ENCODE data around the gene GLRX2. TPM values are rescaled to one million over a fixed set of nuclear protein-coding genes. Genes with fewer than 3 reads are reported as not detected.
"Not testable (repeated sequence)": the region's sequence is repeated elsewhere in the genome, so short reads cannot be mapped to it uniquely, and the experiment has no call there.

Gene GLRX2
- total RNA-seq, 2 experiments from 2014 or later: 16.5 to 18.5 TPM

- CTCF ChIA-PET: interaction anchor here (0.6 to 2.0 kb wide), 4 partner anchors 11 to 623 kb away, joined by 3 to 5 read pairs (median 4); no protein-coding TSS in a partner anchor
- no peak for DNase-seq
- Mint-ChIP-seq H3K27me3 (ENCODE audit: low read depth) (peaks cover 1% of the 10 kb centered on the region), H3K36me3 (ENCODE audit: low read depth) (peaks cover 3% of the 10 kb centered on the region), H3K9me3 (no peaks in the 10 kb centered on the region), H3K27ac (peak overlapping the region; percentile 21), H3K4me3 (peak overlapping the region; percentile 92), H3K4me1 (ENCODE audit: low read depth) (peaks cover 35% of the 10 kb centered on the region)
- intact Hi-C loops (cut with micrococcal nuclease): loop anchor here (1.0 to 5.0 kb wide), 6 partner anchors 417 to 1177 kb away; partner anchors contain the start of gene RGS13
Observed at GRCh38 chr1:193120604-193121166, 15.5 kb upstream of the GLRX2 start.

- CTCF ChIA-PET: interaction anchor here (0.7 to 0.8 kb wide), 3 partner anchors 60 to 1554 kb away, joined by 3 read pairs; partner anchors contain the start of genes RO60 and UCHL5
- intact Hi-C loops (cut with micrococcal nuclease): no loop called here
- no peak overlapping the region for H3K27ac Mint-ChIP-seq
Observed at GRCh38 chr1:193118803-193119730, 13.9 kb upstream of the GLRX2 start.

GRCh38 chr1:193118194-193118593 lies 13.0 kb upstream of the GLRX2 start:
- Mint-ChIP-seq H3K27me3 (ENCODE audit: low read depth) (peaks cover 1% of the 10 kb centered on the region), H3K4me3 (no peak overlapping the region), H3K27ac (no peak overlapping the region), H3K4me1 (ENCODE audit: low read depth) (peaks cover 15% of the 10 kb centered on the region), H3K9me3 (no peaks in the 10 kb centered on the region), H3K36me3 (ENCODE audit: low read depth) (no peaks in the 10 kb centered on the region)
- intact Hi-C loops (cut with micrococcal nuclease): no loop called here
- CTCF ChIA-PET: no interaction called here
- DNase-seq: no peak

More at GRCh38 chr1:193118803-193119730, 13.9 kb upstream of the GLRX2 start:
- H3K9me3 Mint-ChIP-seq: no peaks in the 10 kb centered on the region
- DNase-seq: no peak
- H3K36me3 Mint-ChIP-seq (ENCODE audit: low read depth): no peaks in the 10 kb centered on the region
- no peak overlapping the region for H3K4me3 Mint-ChIP-seq
- peaks cover 1% of the 10 kb centered on the region for H3K27me3 Mint-ChIP-seq (ENCODE audit: low read depth)
- peaks cover 24% of the 10 kb centered on the region for H3K4me1 Mint-ChIP-seq (ENCODE audit: low read depth)

DNA sequence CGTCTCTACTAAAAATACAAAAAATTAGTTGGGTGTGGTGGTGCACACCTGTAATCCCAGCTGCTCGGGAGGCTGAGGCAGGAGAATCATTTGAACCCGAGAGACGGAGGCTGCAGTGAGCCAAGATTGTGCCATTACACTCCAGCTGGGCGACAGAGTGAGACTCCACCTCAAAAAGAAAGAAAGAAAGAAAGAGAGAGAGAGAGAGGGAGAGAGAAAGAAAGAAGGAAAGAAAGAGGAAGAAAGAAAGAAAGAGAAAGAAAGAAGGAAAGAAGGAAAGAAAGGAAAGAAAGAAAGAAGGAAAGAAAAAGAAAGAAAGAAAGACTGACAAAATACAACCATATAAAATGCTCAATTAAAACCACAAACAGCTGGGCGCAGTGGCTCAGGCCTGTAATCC lies 12.0 kb upstream of the GLRX2 start:
- H3K9me3 Mint-ChIP-seq; intact Hi-C loops (cut with micrococcal nuclease); H3K27me3 Mint-ChIP-seq (ENCODE audit: low read depth); DNase-seq; H3K36me3 Mint-ChIP-seq (ENCODE audit: low read depth); H3K4me3 Mint-ChIP-seq; H3K27ac Mint-ChIP-seq: not testable (repeated sequence)
- H3K4me1 Mint-ChIP-seq (ENCODE audit: low read depth): peaks cover 11% of the 10 kb centered on the region
- CTCF ChIA-PET: interaction anchor here (0.7 kb wide), 1 partner anchor 194 kb away, joined by 5 read pairs; no protein-coding TSS in a partner anchor

GRCh38 chr1:193115629-193116227 lies 10.5 kb upstream of the GLRX2 start:
- Mint-ChIP-seq H3K4me3 (no peak overlapping the region), H3K27me3 (ENCODE audit: low read depth) (peaks cover 1% of the 10 kb centered on the region), H3K4me1 (ENCODE audit: low read depth) (peaks cover 4% of the 10 kb centered on the region), H3K9me3 (no peaks in the 10 kb centered on the region), H3K27ac (no peak overlapping the region), H3K36me3 (ENCODE audit: low read depth) (no peaks in the 10 kb centered on the region)
- intact Hi-C loops (cut with micrococcal nuclease): no loop called here
- CTCF ChIA-PET: interaction anchor here (0.6 to 0.7 kb wide), 2 partner anchors 8 to 283 kb away, joined by 3 to 4 read pairs; no protein-coding TSS in a partner anchor
- DNase-seq: no peak

DNA sequence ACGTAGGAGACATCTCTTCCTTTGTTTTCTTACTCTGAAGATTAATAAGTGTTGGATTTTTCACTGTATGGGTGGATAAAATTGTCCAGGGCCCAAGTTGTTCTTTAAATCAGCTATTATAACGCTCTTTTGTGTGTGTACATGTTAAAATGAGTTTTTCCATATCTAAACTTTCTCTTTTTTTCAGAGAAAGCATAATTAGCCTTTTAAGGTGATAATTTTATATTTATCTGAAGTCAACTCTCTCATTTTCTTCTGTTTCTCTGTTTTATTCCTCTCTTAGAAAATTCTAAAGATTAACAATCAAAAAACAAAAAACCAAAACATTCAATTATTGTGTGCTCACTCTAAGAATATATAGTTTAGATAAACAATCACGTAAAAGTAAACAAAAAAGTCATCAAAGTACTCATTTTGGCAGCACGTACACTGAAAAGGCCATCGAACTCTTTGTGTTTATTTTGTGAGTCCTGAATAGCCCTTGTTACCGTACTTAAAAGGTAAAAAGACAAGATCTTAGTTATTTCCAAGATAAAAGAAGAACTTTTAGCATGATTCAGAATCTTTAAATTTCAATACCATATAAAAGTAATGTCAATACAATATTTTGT lies 9.4 kb upstream of the GLRX2 start:
- Mint-ChIP-seq H3K27ac (no peak overlapping the region), H3K4me3 (no peak overlapping the region), H3K27me3 (ENCODE audit: low read depth) (no peaks in the 10 kb centered on the region), H3K36me3 (ENCODE audit: low read depth) (no peaks in the 10 kb centered on the region), H3K9me3 (no peaks in the 10 kb centered on the region), H3K4me1 (ENCODE audit: low read depth) (peaks cover 4% of the 10 kb centered on the region)
- no peak for DNase-seq
- intact Hi-C loops (cut with micrococcal nuclease): no loop called here
- CTCF ChIA-PET: no interaction called here

DNA sequence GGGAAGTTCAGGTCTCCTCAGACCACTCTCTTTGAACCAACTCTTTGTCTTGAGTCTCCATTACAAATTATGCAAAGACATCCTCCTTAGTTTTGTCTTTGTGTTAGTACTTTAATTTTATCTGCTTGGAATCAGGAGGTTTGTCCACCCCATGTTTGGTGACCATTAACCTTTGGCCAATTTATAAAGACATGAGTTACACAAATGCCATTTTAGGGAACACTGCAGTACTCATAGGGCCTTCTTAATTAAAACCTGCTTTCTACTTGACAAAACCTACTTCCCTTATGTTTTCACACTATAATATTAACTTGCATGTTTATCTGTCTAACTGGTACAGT lies 8.7 kb upstream of the GLRX2 start:
- Mint-ChIP-seq H3K4me1 (ENCODE audit: low read depth) (peaks cover 3% of the 10 kb centered on the region), H3K27me3 (ENCODE audit: low read depth) (no peaks in the 10 kb centered on the region), H3K4me3 (no peak overlapping the region), H3K9me3 (no peaks in the 10 kb centered on the region), H3K27ac (no peak overlapping the region), H3K36me3 (ENCODE audit: low read depth) (no peaks in the 10 kb centered on the region)
- intact Hi-C loops (cut with micrococcal nuclease): no loop called here
- CTCF ChIA-PET: no interaction called here
- DNase-seq: no peak

GRCh38 chr1:193113258-193113991 lies 8.2 kb upstream of the GLRX2 start:
- Mint-ChIP-seq H3K27me3 (ENCODE audit: low read depth) (no peaks in the 10 kb centered on the region), H3K4me1 (ENCODE audit: low read depth) (no peaks in the 10 kb centered on the region), H3K36me3 (ENCODE audit: low read depth) (no peaks in the 10 kb centered on the region), H3K27ac (no peak overlapping the region), H3K9me3 (no peaks in the 10 kb centered on the region), H3K4me3 (no peak overlapping the region)
- no peak for DNase-seq
- CTCF ChIA-PET: interaction anchor here (0.6 to 0.8 kb wide), 3 partner anchors 28 to 306 kb away, joined by 3 to 4 read pairs (median 4); no protein-coding TSS in a partner anchor
- intact Hi-C loops (cut with micrococcal nuclease): no loop called here

DNA sequence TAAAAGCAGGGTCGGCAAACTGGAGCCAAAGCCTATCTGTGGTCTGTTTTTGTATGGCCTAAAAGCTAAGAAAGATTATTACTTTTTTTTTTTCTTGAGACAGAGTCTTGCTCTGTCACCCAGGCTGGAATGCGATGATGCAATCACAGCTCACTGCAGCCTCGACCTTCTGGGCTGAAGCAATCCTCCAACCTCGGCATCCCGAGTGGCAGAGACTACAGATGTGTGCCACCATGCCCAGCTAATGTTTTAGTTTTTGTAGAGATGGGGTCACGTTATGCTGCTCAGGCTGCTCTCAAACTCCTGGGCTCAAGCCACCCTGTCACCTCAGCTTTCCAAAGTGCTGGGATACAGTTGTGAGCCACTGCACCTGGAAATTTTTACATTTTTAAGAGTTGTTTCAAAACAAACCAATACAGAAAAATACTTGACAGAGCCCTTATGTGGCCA lies 6.5 kb upstream of the GLRX2 start:
- Mint-ChIP-seq H3K4me3 (no peak overlapping the region), H3K36me3 (ENCODE audit: low read depth) (no peaks in the 10 kb centered on the region), H3K27me3 (ENCODE audit: low read depth) (no peaks in the 10 kb centered on the region), H3K9me3 (no peaks in the 10 kb centered on the region), H3K4me1 (ENCODE audit: low read depth) (no peaks in the 10 kb centered on the region), H3K27ac (no peak overlapping the region)
- CTCF ChIA-PET: interaction anchor here (0.6 kb wide), 1 partner anchor 10 kb away, joined by 3 read pairs; no protein-coding TSS in a partner anchor
- intact Hi-C loops (cut with micrococcal nuclease): no loop called here
- DNase-seq: no peak

DNA sequence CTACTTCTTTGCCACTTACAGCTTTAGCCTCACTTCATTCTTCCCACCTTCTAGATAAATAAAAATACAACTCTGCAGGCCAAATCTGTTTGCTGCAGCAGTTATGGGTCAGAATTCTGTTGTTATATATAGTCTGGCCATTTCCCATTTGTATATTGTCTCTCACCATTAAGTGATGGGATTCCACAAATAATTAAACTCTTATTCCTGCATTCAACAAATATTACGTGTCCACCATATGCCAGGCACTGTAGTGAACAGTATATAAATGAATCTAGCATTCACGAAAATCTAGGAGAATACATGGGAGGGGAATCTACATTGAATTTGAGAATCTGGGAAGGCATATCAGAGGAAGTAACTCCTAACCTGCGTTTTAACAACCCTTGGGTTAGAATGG lies 5.7 kb upstream of the GLRX2 start:
- Mint-ChIP-seq H3K27ac (no peak overlapping the region), H3K4me3 (no peak overlapping the region), H3K9me3 (no peaks in the 10 kb centered on the region), H3K4me1 (ENCODE audit: low read depth) (no peaks in the 10 kb centered on the region), H3K36me3 (ENCODE audit: low read depth) (no peaks in the 10 kb centered on the region), H3K27me3 (ENCODE audit: low read depth) (no peaks in the 10 kb centered on the region)
- no peak for DNase-seq
- intact Hi-C loops (cut with micrococcal nuclease): no loop called here
- CTCF ChIA-PET: no interaction called here

- Mint-ChIP-seq H3K4me3 (no peak overlapping the region), H3K36me3 (ENCODE audit: low read depth) (no peaks in the 10 kb centered on the region), H3K27me3 (ENCODE audit: low read depth) (no peaks in the 10 kb centered on the region), H3K4me1 (ENCODE audit: low read depth) (peaks cover 4% of the 10 kb centered on the region), H3K9me3 (no peaks in the 10 kb centered on the region), H3K27ac (no peak overlapping the region)
- CTCF ChIA-PET: interaction anchor here (1.2 kb wide), 1 partner anchor 11 kb away, joined by 5 read pairs; no protein-coding TSS in a partner anchor
- intact Hi-C loops (cut with micrococcal nuclease): no loop called here
- no peak for DNase-seq
Observed at GRCh38 chr1:193110246-193110645, 5.0 kb upstream of the GLRX2 start.
